ENCODE measurements around the gene PODN. TPM values are rescaled to one million over a fixed set of nuclear protein-coding genes. Genes with fewer than 3 reads are reported as not detected.

PODN gene
- total and polyA plus RNA-seq, 4 donors: 1.6 to 10.7 (median 6.5) TPM

GRCh38 chr1:53128401-53128800, 66.4 kb downstream of the PODN start:
- no peak for DNase-seq (ENCODE audit: low read depth in 4 of 6, low spot score in 6 of 6)
- H3K36me3 ChIP-seq (ENCODE audit: control insufficient read depth, insufficient read depth, low read length): no peaks in the 10 kb centered on the region
- 98% methylated on average over 4 of the region's 4 CpGs for WGBS (ENCODE audit: insufficient coverage)
- no peak overlapping the region for H3K4me3 ChIP-seq (ENCODE audit: low read depth, low read length)
- H3K27ac ChIP-seq (ENCODE audit: low read depth, low read length): no peak overlapping the region
- H3K9me3 ChIP-seq (ENCODE audit: control insufficient read depth, insufficient read depth, low read length): no peaks in the 10 kb centered on the region
- no peaks in the 10 kb centered on the region for H3K27me3 ChIP-seq (ENCODE audit: control insufficient read depth, insufficient read depth, low read length)
- peaks cover 13% of the 10 kb centered on the region for H3K4me1 ChIP-seq (ENCODE audit: control insufficient read depth, insufficient read depth, low read length)

DNA sequence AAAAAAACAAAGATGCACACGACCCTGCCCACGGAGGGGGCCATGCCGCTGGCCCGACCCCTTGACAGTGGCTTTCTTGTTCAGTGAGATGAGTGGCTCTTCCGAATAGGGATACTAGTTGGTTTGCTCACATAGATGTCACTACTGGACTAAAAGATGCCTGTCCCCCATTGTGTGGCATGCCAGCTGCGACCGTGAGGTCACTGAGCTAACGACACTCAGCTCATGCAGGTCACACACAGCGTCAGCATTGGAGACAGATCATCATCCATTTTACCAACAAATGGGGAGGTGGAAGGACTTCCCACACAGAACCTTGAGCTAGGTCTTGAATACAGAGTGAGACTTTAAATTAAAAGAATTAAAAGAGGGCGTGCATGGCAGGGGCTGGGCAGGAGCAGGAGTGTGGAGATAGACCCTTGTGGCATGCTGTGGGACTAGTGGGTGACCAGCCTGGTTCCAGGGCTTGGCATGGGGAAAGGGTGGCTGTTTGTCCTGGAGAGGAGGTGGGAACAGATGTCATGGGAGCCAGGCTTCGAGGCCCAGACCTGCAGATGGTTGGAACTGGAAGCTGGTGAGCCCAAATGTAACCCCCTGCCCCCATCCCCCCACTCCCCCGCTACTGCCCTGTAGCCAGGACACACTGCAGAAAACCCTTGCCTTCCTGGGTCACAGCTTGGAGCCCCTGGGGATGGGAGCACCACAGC, 68.0 kb downstream of the PODN start:
- Histone ChIP-seq H3K4me3 (ENCODE audit: low read depth, low read length) (no peak overlapping the region), H3K27ac (ENCODE audit: low read depth, low read length) (no peak overlapping the region)
- 26% methylated on average over 7 of the region's 12 CpGs for WGBS (ENCODE audit: insufficient coverage)

GRCh38 chr1:53130598-53130877, 68.5 kb downstream of the PODN start:
- Histone ChIP-seq H3K4me1 (ENCODE audit: control insufficient read depth, insufficient read depth, low read length) (peaks cover 7% of the 10 kb centered on the region), H3K27ac (ENCODE audit: low read depth, low read length) (no peak overlapping the region), H3K9me3 (ENCODE audit: control insufficient read depth, insufficient read depth, low read length) (no peaks in the 10 kb centered on the region), H3K27me3 (ENCODE audit: control insufficient read depth, insufficient read depth, low read length) (no peaks in the 10 kb centered on the region), H3K36me3 (ENCODE audit: control insufficient read depth, insufficient read depth, low read length) (no peaks in the 10 kb centered on the region), H3K4me3 (ENCODE audit: low read depth, low read length) (no peak overlapping the region)
- WGBS (ENCODE audit: insufficient coverage): 74% methylated on average over 1 of the region's 1 CpG
- DNase-seq (ENCODE audit: low read depth in 4 of 6, low spot score in 6 of 6): no peak

More for the DNA sequence above, 68.0 kb downstream of the PODN start:
- DNase-seq (ENCODE audit: low read depth in 4 of 6, low spot score in 6 of 6): no peak
- Histone ChIP-seq H3K36me3 (ENCODE audit: control insufficient read depth, insufficient read depth, low read length) (no peaks in the 10 kb centered on the region), H3K9me3 (ENCODE audit: control insufficient read depth, insufficient read depth, low read length) (no peaks in the 10 kb centered on the region), H3K27me3 (ENCODE audit: control insufficient read depth, insufficient read depth, low read length) (no peaks in the 10 kb centered on the region), H3K4me1 (ENCODE audit: control insufficient read depth, insufficient read depth, low read length) (peaks cover 7% of the 10 kb centered on the region)

DNA sequence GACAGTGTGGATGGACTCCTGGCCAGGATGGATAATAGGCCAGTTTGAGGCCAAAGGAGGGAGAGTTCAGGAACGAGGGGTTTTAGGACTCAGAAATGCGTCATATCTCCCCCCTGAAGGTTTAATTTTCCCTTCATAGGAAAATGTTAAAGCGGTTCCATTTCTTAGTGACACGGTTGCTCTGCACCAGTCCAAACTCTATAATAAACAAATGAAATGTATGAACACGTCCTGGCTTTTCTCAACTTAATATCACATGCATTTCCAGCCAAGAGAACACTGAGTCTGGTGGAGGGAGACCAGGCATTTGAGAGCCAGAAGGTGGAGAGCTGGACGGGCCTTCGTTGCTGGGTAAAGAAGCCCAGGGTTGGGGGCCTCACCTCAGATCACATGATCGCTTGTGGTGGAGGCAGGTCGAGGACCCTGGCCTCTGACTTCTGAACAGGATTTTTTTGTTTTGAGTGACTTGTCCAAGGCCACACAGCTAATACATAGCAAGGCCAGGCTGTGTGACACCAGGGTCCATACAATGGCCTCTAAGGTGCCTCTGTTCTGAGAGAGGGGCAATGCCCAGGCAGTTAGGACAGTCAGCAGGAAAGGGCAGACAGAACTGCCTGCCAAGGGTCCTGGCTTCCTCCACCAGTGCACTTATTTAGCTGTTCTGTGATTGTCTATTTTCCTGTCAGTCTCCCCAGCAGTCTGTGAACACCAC, 69.0 kb downstream of the PODN start:
- H3K27ac ChIP-seq (ENCODE audit: low read depth, low read length): no peak overlapping the region
- peaks cover 7% of the 10 kb centered on the region for H3K4me1 ChIP-seq (ENCODE audit: control insufficient read depth, insufficient read depth, low read length)
- 81% methylated on average over 4 of the region's 9 CpGs for WGBS (ENCODE audit: insufficient coverage)
- no peaks in the 10 kb centered on the region for H3K9me3 ChIP-seq (ENCODE audit: control insufficient read depth, insufficient read depth, low read length)
- no peaks in the 10 kb centered on the region for H3K27me3 ChIP-seq (ENCODE audit: control insufficient read depth, insufficient read depth, low read length)
- no peaks in the 10 kb centered on the region for H3K36me3 ChIP-seq (ENCODE audit: control insufficient read depth, insufficient read depth, low read length)
- no peak for DNase-seq (ENCODE audit: low read depth in 4 of 6, low spot score in 6 of 6)
- H3K4me3 ChIP-seq (ENCODE audit: low read depth, low read length): no peak overlapping the region

DNA sequence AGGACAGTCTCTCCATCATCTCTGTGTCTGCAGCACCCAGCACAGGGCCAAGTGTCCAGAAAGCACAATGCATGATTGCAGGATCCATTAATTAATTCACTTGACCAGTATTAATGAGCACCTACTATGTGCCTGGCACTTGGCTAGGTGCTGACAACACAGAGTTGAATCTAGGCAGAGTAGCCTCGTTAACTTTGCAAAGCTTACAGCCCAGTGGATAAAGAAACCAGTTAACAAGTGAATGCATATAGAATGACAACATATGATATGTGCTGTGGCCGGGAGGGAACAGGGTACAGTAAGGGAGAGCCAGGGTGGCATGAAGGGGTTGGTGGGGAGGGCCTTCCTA, 69.6 kb downstream of the PODN start:
- H3K4me3 ChIP-seq (ENCODE audit: low read depth, low read length): no peak overlapping the region
- peaks cover 7% of the 10 kb centered on the region for H3K4me1 ChIP-seq (ENCODE audit: control insufficient read depth, insufficient read depth, low read length)
- H3K9me3 ChIP-seq (ENCODE audit: control insufficient read depth, insufficient read depth, low read length): no peaks in the 10 kb centered on the region
- no peak overlapping the region for H3K27ac ChIP-seq (ENCODE audit: low read depth, low read length)
- WGBS (ENCODE audit: insufficient coverage): 87% methylated on average over 2 of the region's 2 CpGs
- no peaks in the 10 kb centered on the region for H3K36me3 ChIP-seq (ENCODE audit: control insufficient read depth, insufficient read depth, low read length)
- no peak for DNase-seq (ENCODE audit: low read depth in 4 of 6, low spot score in 6 of 6)
- H3K27me3 ChIP-seq (ENCODE audit: control insufficient read depth, insufficient read depth, low read length): no peaks in the 10 kb centered on the region

- no peaks in the 10 kb centered on the region for H3K9me3 ChIP-seq (ENCODE audit: control insufficient read depth, insufficient read depth, low read length)
- no peak for DNase-seq (ENCODE audit: low read depth in 4 of 6, low spot score in 6 of 6)
- H3K27me3 ChIP-seq (ENCODE audit: control insufficient read depth, insufficient read depth, low read length): no peaks in the 10 kb centered on the region
- peaks cover 7% of the 10 kb centered on the region for H3K4me1 ChIP-seq (ENCODE audit: control insufficient read depth, insufficient read depth, low read length)
- no peak overlapping the region for H3K4me3 ChIP-seq (ENCODE audit: low read depth, low read length)
- 86% methylated on average over 8 of the region's 8 CpGs for WGBS (ENCODE audit: insufficient coverage)
- no peak overlapping the region for H3K27ac ChIP-seq (ENCODE audit: low read depth, low read length)
- no peaks in the 10 kb centered on the region for H3K36me3 ChIP-seq (ENCODE audit: control insufficient read depth, insufficient read depth, low read length)
These were observed 70.2 kb downstream of the PODN start for GRCh38 chr1:53132176-53132575.

- 86% methylated on average over 6 of the region's 9 CpGs for WGBS (ENCODE audit: insufficient coverage)
- DNase-seq (ENCODE audit: low read depth in 4 of 6, low spot score in 6 of 6): no peak
- no peak overlapping the region for H3K4me3 ChIP-seq (ENCODE audit: low read depth, low read length)
- H3K36me3 ChIP-seq (ENCODE audit: control insufficient read depth, insufficient read depth, low read length): no peaks in the 10 kb centered on the region
- H3K27ac ChIP-seq (ENCODE audit: low read depth, low read length): no peak overlapping the region
- H3K27me3 ChIP-seq (ENCODE audit: control insufficient read depth, insufficient read depth, low read length): no peaks in the 10 kb centered on the region
- peaks cover 2% of the 10 kb centered on the region for H3K9me3 ChIP-seq (ENCODE audit: control insufficient read depth, insufficient read depth, low read length)
- peaks cover 7% of the 10 kb centered on the region for H3K4me1 ChIP-seq (ENCODE audit: control insufficient read depth, insufficient read depth, low read length)
These were observed 71.4 kb downstream of the PODN start for GRCh38 chr1:53133261-53134041.

DNA sequence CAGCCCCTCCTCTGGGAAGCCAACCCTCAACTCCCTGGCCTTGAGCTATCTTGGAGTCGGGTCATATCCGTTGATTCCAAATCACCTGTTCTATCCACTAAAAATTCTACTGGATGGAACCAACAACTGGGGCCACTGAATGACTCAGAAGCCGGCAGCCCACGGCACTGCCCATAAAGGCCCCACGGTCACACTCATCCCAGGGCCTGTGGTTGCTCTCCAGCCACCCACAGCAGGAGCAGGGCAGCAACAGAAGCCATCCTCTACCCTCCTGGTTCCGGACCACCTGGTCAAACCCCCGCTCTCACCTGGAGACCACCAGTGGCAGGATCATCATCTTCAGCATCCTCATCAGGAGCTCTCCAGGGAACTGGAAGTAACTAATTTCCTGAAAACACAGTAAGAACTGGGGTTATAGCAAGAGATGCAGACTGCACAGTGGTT, 72.1 kb downstream of the PODN start:
- H3K4me1 ChIP-seq (ENCODE audit: control insufficient read depth, insufficient read depth, low read length): peaks cover 7% of the 10 kb centered on the region
- no peak for DNase-seq (ENCODE audit: low read depth in 4 of 6, low spot score in 6 of 6)
- over 99% methylated on average over 7 of the region's 7 CpGs for WGBS (ENCODE audit: insufficient coverage)

More for the DNA sequence above, 72.1 kb downstream of the PODN start:
- H3K4me3 ChIP-seq (ENCODE audit: low read depth, low read length): no peak overlapping the region
- no peaks in the 10 kb centered on the region for H3K27me3 ChIP-seq (ENCODE audit: control insufficient read depth, insufficient read depth, low read length)
- no peaks in the 10 kb centered on the region for H3K36me3 ChIP-seq (ENCODE audit: control insufficient read depth, insufficient read depth, low read length)
- no peak overlapping the region for H3K27ac ChIP-seq (ENCODE audit: low read depth, low read length)
- H3K9me3 ChIP-seq (ENCODE audit: control insufficient read depth, insufficient read depth, low read length): peaks cover 2% of the 10 kb centered on the region
